RPMI7951 (cell line): ENCODE measurements around the gene IGFALS. TPM values are rescaled to one million over a fixed set of nuclear protein-coding genes. Genes with fewer than 3 reads are reported as not detected.

Experiments
- DNase-seq: peaks from one replicate; pipeline ENCODE4 v3.0.0-alpha.2; 2012; ENCODE audit warnings: low read depth
- total RNA-seq: library from RNA; depleted of rRNA; stranded (reverse); fragments of >200 nt; shearing (Covaris generic); gene quantifications from 2 replicates; pipeline ENCODE4 v1.2.3, GENCODE V29; 2014

IGFALS gene
- total RNA-seq, 1 experiment from 2014 or later, result not detected

DNA sequence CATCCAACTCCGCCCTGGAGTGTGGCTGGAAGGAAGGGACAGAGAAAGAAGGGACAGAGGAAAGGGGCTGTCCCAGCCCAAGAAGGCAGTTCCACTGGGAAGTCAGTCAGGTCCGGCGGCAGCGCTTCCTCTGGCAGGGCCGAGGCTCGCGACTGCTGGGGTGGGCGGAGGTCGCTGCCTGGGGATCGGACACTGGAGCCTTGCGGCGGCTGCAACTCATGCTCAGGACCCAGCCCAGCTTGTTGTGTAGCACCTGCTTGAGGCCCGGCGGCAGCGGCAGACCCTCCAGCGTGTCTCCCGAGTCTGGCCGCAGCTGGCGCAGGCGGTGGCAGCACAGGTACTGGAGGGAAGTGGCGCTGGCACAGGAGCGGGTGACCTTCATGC, 16.5 kb downstream of the IGFALS start:
- DNase-seq, result no peak

DNA sequence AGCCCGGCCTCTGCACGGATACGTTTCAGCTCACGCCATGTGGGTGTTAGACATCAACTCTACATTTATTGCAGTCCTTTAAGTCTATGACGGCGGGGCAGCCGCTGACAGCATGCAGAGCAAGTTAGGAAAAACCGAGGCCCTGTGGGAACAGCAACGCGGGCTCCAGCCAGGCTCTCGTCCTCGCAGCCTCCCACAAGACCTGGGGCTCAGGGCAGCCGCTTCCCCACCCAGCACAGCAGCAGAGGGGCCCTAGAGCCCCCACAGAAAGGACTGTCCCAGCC, 16.9 kb downstream of the IGFALS start:
- no peak for DNase-seq

GRCh38 chr16:1775846-1776671, 17.4 kb downstream of the IGFALS start:
- no peak for DNase-seq

DNA sequence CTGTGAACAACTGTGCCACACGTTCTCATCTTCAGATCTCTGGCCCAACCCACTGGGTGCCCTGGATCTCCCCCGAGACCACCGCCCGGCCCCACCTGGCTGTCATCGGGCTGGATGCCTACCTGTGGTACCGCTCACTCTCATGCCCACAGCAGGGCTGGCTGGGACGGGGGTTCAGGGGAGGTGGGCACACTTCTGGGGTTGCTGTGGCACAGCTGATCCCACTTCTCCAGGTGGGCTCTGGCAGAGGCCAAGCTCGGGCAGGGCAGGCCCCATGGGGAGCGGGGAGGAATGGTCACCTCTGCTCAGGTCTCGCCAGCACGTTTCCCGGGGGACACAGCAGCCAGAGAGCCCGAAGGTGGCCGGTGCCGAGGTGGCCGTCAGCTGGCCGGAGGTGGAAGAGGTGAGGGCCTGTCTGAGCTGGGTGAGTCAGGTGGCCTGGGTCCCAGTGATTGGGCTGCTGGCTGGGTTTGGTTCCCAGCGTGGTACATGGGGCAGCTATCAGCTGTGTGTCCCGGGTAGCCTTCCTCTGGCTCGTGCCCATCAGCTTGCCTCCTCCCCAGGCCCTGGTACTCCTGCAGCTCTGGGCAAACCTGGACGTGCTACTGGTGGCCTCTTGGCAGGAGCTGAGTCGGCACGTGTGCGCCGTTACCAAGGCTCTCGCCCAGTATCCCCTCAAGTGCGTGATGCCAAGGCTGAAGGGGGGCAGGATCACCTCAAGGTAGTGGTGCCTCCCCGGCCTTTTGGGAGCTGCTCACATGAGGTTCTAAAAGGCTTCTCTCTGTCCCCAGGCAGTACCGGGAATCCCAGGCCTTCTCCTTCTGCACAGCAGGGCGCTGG, 18.3 kb downstream of the IGFALS start:
- no peak for DNase-seq

GRCh38 chr16:1774448-1774780, 19.1 kb downstream of the IGFALS start:
- DNase-seq, result no peak

DNA sequence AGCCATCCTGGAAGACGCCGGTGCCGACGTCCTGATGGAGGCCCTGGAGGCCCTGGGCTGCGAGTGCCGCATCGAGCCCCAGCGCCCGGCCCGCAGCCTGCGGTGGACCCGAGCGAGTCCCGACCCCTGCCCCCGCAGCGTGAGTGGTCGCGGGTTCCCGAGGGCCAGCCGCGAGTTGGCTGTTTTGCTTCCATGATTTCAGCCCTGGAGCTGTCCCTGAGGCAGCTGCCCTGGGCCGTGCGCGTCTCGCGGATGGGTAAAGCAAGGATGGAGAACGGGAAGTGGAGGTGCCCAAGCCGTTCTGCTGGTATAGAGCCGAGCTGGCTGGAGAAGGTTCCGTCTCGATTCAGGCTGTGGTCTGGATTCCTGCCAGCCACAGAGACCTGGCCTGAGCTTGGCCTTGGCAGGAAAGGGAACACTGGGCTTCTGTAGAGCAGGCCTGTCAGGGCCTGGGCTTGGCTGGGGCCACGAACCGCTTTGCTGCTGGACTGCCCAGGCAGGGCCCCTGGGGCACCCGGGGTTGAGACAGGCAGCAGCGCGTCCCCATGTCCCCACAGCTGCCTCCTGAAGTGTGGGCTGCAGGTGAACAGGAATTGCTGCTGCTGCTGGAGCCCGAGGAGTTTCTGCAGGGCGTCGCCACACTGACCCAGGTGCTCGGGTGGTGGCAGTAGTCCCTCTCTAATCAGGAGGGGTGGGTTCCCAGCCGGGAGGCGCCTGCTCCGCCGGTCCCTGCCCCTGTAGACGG, 19.6 kb downstream of the IGFALS start:
- peak; percentile 75 for DNase-seq

GRCh38 chr16:1772908-1773702, 20.4 kb downstream of the IGFALS start, which contains the start of gene MRPS34:
TSS of gene MRPS34 (minus strand) at chr16:1773134. CDS start at chr16:1773119, 15 bp downstream.
- peak; percentile 78 for DNase-seq

- peak; percentile 28 for DNase-seq
Measured at GRCh38 chr16:1772362-1772907, 21.1 kb downstream of the IGFALS start, which contains the start of gene EME2. TSS of gene EME2 (plus strand) at chr16:1772810. CDS start at chr16:1773228, 418 bp downstream.

DNA sequence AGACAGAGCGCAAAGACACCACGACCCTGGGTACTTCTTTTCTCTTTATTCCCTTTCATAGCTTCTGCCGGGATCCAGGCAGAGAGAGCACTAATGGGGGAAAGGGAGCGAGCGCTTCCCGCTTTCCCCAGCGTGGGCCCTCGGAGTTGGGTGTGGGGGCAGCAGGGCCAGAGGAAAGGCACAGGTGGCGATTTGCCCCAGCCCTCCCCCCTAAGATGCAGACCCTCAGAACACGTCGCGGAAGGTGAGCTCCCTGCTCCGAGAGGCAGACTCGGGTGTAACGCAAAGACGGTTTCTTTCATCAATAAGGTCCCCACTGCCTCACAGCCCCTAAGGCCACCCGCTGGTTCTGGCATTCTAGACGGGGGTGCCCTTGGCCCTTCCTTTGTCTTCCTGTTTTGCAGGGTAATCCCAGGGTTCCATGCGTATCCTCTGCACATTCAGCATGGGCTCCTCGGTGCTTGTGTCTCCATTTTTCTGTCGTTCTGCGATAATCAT, 21.6 kb downstream of the IGFALS start:
- DNase-seq, result no peak

- DNase-seq, result peak; percentile 61
Measured at GRCh38 chr16:1771188-1771863, 22.2 kb downstream of the IGFALS start, which contains the start of gene NME3. TSS of gene NME3 (minus strand) at chr16:1771543. CDS start at chr16:1771534, 9 bp downstream.

GRCh38 chr16:1770328-1771187, 22.9 kb downstream of the IGFALS start:
- DNase-seq, result no peak

GRCh38 chr16:1769402-1770300, 23.9 kb downstream of the IGFALS start:
- DNase-seq, result no peak

GRCh38 chr16:1768767-1769401, 24.6 kb downstream of the IGFALS start:
- DNase-seq, result no peak

- DNase-seq, result no peak
Measured at GRCh38 chr16:1768061-1768766, 25.3 kb downstream of the IGFALS start.

DNA sequence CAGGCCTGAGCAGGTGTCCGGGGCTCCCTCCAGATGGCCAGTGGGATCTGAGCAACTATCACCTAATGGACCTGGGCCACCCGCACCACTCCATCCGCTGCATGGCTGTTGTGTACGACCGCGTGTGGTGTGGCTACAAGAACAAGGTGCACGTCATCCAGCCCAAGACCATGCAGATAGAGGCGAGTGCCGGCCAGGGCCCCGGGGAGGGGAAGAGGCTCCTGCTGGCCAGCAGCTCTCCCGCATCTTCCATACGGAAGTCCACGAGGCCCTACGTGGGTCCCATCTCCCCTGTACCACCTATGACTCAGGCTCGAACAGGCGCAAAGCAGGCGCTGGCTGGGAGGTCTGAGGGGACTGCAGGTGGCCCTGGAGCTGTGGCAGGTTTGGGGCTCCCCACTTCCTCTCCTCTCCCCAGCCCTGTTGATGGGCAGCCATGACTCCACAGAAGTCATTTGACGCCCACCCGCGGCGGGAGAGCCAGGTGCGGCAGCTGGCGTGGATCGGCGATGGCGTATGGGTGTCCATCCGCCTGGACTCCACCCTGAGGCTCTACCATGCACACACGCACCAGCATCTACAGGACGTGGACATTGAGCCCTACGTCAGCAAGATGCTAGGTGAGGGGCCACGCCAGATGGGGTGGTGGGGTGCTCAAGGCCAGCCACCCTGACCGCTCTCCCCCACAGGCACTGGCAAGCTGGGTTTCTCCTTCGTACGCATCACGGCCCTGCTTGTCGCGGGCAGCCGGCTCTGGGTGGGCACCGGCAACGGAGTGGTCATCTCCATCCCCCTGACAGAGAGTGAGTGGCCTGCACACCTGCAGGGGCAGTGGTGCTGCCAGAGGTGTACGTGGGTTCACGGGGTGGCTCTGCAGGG, 26.1 kb downstream of the IGFALS start:
- no peak for DNase-seq

- DNase-seq, result no peak
Measured at GRCh38 chr16:1766701-1767100, 26.8 kb downstream of the IGFALS start.
